HT1080 (cell line): ENCODE results near the gene MAP3K6. TPM values are rescaled to one million over a fixed set of nuclear protein-coding genes. Genes with fewer than 3 reads are reported as not detected.

Experiments used
- DNase-seq: peaks from one replicate; pipeline ENCODE4 v3.0.0-alpha.2; 2015; ENCODE audit warnings: low read depth
- total RNA-seq: library from RNA; depleted of rRNA; stranded (reverse); fragments of >200 nt; shearing (Covaris generic); gene quantifications from 2 replicates; pipeline ENCODE4 v1.2.3, GENCODE V29; 2014

Gene MAP3K6
- total RNA-seq, 1 experiment from 2014 or later = 7.9 TPM

DNA sequence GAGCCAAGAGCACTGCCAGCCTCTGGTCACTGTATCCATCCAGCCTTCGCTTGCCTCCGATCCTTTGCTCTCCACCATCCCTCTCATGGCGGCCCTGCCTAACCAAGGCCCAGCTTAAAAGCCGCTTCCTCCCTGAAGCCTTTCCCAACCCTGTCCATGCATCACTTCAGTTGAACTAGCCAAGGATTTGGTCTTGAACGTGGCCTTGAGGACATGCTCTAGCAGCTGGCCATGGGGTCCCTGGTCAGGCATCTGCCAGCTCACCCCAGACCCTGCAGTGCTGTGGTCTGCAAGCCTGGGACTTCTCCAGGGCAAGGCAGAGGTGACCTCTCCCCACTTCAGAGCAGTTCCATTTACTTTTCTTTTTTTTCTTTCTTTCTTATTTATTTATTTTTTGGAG is 30.0 kb downstream of the MAP3K6 start:
- no peak for DNase-seq

DNA sequence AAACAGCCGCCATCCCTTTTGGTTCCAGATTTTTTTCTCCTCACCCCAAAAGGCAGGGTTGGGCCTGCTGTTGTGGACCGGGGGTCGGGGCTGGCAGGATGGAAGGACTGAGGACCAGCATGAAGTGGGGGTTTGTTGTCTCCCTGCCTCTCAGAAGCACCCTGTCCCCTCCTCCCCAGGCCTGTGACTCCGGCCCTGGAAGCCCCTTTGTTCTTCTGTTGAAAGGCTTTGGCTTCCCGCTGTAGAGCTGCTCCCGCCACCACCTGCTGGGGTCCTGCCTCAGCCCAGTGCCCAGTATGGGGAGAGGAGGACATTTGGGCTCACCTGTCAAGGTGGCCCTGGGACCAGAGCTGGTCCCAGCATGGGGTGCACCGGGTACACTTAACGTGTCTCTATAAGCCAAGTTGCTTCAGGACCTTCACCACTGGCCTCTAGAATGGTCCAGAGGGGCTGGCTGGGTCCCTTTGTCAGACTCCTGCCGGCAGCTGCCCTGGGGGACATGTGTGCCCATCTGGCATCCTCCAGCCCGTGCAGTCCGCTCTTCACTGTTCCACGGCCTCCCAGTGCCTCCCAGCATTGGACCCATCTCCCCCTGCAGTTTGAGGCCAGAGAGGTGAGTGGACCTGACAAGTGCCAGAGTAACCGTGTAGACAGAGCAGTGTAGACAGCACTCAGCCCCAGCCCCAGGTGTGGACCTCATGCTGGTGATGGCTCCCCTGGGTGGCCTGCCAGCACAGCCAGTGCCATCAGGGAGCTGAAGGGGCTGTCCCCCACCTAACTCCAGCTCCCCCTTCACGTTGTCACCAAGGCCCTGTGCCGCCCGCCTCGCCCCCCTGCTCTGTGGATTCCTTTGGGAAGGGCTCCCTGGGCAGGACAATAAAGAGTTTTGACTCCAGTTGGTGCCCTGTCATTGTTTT is 31.0 kb downstream of the MAP3K6 start:
- no peak for DNase-seq

DNA sequence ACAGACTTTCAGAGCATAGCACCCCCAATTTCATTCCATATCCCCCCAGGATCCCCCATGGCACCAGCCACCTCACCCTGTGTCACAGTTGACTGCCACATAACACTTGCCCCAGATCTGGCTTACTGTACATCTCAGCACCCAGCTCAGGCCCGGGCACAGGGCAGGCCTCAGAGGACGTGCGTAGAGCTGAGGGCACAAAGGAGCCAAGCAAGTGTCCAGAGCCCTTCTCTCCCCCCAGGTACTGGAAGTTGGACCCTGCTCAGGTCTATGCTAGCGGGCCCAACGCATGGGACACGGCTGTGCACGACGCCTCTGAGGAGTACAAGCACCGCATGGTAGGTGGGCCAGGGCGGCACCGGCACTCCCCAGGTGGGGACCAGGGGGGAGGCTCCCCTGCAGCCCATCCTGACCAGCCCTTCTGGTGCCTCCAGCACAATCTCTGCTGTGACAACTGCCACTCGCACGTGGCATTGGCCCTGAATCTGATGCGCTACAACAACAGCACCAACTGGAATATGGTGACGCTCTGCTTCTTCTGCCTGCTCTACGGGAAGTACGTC is 33.0 kb downstream of the MAP3K6 start:
- DNase-seq = no peak

DNA sequence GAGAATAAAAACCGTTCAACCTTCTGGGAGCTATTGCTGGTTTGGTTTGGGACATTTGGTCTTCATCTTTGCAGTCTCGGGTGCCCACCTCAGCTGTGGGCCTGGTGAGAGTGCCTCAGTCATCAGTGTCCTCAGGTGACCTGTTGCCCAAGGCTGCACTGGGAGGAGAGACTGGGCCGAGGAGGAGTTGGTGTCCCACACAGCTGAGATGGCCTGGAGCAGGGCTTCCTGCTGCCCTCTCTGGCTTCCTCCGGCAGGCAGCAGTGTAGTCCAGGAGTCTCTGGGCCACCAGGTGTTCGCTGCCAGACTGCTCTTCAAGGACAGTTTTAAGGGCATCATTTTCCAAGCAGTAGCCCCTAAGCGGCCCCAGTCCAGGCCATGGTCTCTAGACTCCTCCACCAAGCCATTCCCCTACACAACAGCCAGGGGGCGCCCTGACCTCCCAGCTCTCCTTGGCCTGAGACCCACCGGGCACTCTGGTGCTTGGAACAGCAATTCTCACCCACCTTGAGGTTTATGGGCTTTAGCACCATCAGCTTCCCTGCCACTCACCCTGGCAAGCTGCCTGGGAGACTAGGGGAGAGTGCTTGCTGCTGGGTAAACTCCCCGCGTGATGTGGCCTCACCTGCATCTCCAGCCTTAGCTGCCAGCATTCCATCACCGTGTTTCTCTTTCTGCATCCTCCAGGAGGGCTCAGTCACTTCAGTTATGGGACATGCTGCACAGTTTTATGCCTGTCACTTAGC is 34.1 kb downstream of the MAP3K6 start:
- peak; percentile 21 for DNase-seq

DNA sequence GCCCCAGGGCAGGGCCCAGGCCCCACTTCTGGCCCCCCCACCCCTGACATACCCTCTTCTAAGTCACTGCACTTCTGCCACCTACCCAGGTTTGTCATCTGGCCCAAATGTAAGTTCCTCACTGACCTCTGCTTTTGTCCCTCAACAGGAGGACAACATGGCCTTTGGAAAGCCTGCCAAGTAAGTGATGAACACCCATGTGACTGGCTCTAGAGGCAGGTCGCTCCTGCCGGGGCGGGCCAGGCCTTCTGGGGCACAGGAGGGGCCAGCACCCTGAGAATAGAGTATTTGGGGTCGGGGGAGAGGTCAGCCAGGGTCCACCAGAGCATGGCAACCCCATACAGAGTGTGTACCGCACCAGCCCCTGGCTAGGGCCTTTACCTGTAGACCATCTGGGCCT is 34.8 kb downstream of the MAP3K6 start:
- no peak for DNase-seq

DNA sequence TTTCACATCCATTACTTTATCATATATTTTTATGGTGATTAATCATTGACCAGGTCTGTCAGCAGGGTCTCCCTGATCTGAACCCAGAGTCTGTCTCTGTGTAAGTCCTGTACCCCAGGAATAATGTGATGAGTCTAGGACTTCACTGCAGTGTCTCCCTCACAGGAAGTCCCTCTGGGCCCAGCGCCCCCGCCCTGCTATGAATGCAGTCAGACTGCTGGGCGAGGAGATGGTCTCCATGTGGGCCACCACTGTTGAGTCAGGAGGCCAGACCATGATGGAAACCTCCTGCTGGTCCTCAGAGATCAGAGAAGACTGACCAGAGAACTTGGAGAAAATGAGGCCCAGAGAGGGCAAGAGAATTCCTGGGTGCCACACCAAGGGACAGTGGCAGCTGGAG is 35.3 kb downstream of the MAP3K6 start:
- DNase-seq = no peak

DNA sequence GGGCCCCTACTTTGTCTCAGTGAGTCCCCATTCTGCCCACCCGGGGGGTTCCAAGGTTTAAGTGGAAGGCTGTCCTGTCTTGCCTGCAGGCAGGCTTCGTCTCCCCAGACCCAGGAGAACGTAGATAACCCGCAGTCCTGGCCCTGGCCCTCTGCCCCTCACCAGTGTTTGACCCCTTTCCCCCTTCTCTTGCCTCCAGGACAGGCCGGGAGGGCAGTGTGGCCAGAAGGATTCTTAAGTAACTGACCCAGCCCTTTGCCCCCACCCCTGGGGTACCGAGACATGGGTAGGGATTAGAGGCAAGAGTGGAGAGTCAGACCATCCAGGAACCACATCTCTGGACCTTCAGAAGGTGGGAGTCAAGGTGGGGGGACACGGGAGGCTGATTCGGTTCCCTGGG is 36.0 kb downstream of the MAP3K6 start:
- no peak for DNase-seq

DNA sequence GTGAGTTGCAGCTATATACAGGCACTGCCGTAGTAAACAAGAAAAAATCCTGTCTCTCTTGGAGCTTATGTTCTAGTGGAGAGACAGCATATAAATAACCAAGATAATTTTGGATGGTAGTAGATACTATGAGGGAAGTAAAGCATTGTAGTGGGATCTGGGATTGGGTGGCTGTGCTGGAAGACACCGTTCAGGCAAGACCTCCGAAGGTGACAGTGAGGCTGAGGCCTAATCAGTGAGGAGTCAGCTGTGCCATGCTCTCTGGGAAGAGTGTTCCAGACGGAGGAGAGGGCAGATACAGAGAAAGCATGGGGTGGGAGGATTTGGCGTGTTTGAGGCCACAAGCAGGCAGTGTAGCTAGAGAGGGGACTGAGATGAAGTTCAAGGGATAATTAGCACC is 38.8 kb downstream of the MAP3K6 start:
- DNase-seq = no peak

DNA sequence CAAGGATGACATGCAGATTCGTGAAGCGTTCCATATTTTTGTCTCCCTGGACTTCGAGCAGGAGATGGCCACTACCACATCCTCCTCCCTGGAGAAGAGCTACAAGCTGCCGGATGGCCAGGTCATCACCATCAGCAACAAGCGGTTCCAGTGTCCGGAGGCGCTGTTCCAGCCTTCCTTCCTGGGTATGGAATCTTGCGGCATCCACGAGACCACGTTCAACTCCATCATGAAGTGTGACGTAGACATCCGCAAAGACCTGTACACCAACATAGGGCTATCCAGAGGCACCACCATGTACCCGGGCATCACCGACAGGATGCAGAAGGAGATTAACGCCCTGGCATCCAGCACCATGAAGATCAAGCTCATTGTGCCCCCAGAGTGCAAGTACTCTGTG is 41.5 kb downstream of the MAP3K6 start:
- no peak for DNase-seq

DNA sequence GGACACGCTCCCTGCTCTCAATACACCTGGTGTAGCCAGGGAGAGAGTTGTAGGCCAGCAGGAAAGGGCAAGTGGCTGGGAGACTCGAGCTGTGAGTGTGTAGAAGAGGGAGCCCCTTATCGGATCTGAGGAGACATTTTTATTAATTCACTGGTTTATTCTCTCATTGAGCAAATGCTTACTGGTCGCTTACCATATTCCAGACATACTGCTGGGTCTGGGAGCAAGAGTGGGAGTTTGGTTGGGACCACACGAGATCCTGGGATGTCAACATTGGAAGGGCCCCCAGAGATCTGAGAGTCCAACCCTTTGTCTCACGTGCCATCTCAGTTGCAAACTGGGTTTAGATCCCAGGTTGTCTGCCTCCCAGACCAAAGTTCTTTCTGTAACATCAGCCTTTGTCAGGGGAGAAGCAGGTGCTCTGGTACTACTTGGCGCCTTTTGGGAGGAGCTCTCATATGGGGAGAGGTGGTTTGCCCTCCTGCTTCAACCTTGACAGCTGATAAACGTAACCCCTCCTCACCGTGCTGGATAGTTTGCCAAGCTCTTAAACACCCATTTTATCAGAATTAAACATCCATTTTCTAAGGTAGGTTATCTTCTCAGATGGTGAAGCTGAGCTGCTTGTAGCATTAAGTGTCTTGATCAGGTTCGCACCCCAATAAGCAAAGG is 44.1 kb downstream of the MAP3K6 start:
- DNase-seq = no peak

DNA sequence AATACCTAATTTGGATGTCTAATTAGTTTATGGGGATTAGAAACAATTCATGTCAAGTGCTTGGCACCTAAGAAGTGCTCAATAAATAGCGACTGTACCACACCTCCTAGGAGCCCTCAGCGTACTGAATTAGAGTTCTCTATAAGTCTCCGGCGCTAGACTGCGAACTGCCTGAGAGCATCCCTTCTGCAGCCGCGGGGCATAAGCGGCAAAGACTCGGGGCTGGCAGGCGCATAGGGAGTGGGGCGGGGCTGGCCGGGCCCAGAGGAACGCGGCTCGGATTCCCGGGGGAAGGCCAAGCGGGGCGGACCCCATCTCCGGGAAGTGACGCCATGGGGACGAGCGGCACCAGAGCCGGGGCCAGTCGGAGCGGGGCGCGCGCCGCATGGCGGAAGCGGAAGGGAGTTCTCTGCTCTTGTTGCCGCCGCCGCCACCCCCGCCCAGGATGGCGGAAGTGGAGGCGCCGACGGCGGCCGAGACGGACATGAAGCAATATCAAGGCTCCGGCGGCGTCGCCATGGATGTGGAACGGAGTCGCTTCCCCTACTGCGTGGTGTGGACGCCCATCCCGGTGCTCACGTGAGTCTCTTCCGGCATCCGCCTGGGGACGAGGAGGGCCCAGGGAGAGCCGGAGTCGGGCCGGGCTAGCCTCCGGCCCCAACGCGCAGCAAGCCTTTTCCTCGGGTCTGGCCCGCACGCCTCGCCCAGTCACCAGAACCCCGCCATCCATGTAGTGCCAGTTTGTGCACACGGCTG is 44.8 kb downstream of the MAP3K6 start, which contains the start of gene TMEM222:
TMEM222 (plus strand) TSS at position 351 of the 756 bp plus-strand sequence; CDS start at position 386, 35 bp downstream.
- peak; percentile 96 for DNase-seq

GRCh38 chr1:27318596-27318995 is 48.2 kb downstream of the MAP3K6 start:
- no peak for DNase-seq

DNA sequence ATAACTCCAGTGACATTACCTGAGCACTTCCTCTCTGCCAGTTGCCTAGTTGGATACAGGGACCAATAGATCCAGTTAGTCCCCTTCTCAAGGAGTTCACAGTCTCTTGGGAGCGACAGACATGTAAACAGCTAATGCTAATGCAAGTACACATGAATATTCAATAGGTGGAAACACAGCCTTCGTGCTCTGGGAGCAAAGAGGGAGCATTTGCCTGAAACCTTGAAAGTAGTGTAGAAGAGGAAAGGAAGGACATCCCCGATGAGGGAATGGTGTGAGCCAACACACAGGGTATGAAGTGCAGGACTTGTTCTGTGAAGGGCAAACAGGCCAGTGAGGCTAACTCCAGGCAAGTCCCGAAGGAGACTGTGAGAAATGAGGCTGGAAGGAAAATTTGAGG is 48.6 kb downstream of the MAP3K6 start:
- DNase-seq = no peak

DNA sequence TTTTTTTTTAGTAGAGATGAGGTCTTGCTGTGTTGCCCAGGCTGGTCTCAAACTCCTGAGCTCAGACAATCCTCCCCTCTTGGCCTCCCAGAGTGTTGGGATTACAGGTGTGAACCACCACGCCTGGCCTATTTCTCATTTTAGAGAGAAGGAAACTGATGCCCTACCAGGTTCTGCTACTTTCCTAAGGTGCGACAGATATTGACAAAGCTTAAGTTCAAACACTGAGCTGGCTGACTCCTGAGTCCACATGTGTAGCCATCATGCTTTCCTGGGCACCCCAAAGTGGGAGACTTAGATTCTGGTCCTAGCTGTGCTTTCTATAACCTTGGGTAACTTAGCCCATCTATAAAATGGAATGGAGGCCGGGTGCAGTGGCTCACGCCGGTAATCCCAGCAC is 49.9 kb downstream of the MAP3K6 start:
- no peak for DNase-seq

GRCh38 chr1:27314737-27315136 is 52.0 kb downstream of the MAP3K6 start:
- no peak for DNase-seq

- DNase-seq = no peak
Observed at GRCh38 chr1:27314169-27314568, 52.6 kb downstream of the MAP3K6 start.

- DNase-seq = no peak
Observed at GRCh38 chr1:27307874-27308598, 58.7 kb downstream of the MAP3K6 start.

DNA sequence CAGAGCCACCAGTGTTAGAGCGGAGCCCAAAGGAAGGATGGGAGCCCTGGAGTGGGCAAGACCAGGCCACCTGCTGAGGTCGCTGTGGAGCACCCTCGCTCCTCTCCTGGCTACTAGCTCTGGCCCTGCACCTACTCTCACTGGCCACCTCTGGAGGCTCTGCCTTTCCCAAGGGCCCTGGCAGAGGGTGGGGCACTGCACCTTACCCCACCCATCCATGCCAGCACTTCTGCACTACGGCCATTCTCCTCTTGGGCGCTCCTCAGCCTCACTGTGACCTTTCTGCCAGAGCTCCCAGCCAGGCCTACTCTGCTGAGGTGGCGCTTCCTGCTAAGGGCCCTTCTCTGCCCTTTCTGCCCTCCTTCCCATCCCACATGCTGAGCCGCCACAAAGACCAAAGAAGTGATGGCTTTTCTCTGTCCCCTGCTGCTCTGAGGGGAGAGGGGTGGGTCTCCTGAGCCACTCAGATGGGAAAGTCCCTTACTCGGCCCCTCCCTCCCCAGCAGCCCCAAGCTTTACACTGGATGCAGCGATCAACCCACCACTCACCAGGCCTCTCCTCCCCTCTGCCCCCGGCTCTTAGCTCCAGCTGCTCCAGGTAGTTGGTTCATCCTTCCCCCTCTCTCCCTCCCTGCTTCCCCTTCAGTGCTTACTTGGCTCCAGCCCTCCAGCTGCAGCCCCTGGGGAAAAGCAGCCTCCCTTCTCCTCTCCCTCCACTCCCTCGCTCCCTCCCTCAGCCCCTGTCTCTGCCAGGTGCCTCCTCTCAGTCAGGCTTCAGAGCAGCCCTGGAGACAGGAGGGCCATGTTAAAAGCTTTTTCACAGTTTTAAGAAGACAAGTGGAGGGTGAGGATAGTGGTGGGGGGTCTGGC is 59.6 kb downstream of the MAP3K6 start:
- no peak for DNase-seq

DNA sequence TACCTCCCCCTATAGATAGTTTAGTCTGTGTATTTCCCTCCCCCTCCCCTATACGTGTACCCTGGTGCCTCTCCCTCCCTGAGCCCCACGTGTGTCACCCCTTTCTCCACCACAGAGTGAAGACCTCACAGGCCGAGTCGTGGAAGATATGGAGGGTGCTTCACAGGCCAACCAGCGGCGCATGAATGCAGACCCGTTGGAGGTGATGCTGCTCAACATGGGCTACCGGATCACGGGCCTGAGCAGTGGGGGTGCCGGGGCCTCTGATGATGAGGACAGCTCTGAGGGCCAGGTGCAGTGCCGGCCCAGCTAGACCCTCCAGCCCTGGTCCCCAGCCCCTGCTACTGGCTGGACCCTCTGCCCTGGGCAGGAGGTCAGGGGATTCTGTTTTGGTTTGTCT is 60.7 kb downstream of the MAP3K6 start:
- no peak for DNase-seq
